LNCaP clone FGC (cell line): Measurements from ENCODE around the gene APOE.
"Not testable (repeated sequence)": the region's sequence is repeated elsewhere in the genome, so short reads cannot be mapped to it uniquely, and the experiment has no call there.

Experiments used
- DNase-seq: peaks from one replicate; pipeline ENCODE4 v3.0.0-alpha.2; 2011; ENCODE audit warnings: low read depth
- H3K4me3 ChIP-seq: 2 replicates; pipeline ENCODE4 v1.5.1; 2011; ENCODE audit warnings: mild to moderate bottlenecking, low read depth, low read length, control low read depth
- CTCF ChIP-seq: IDR thresholded peaks from 2 replicates; pipeline ENCODE4 v1.5.1; 2012; ENCODE audit warnings: mild to moderate bottlenecking; ENCODE audit not compliant: control insufficient read depth, insufficient read depth; ENCODE audit errors: extremely low read depth

Gene APOE

GRCh38 chr19:44903602-44904425 is 1.8 kb upstream of the APOE start:
- DNase-seq: no peak
- TF ChIP-seq CTCF: peak; percentile 75
- no peak overlapping the region for H3K4me3 ChIP-seq

DNA sequence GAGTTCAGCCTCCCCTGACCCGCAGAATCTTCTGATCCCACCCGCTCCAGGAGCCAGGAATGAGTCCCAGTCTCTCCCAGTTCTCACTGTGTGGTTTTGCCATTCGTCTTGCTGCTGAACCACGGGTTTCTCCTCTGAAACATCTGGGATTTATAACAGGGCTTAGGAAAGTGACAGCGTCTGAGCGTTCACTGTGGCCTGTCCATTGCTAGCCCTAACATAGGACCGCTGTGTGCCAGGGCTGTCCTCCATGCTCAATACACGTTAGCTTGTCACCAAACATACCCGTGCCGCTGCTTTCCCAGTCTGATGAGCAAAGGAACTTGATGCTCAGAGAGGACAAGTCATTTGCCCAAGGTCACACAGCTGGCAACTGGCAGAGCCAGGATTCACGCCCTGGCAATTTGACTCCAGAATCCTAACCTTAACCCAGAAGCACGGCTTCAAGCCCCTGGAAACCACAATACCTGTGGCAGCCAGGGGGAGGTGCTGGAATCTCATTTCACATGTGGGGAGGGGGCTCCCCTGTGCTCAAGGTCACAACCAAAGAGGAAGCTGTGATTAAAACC is 1.1 kb upstream of the APOE start:
- no peak for TF ChIP-seq CTCF
- no peak overlapping the region for H3K4me3 ChIP-seq
- no peak for DNase-seq

- H3K4me3 ChIP-seq: no peak overlapping the region
- TF ChIP-seq CTCF: no peak
- DNase-seq: no peak
Observed at GRCh38 chr19:44907613-44908012, 2.0 kb downstream of the APOE start.

DNA sequence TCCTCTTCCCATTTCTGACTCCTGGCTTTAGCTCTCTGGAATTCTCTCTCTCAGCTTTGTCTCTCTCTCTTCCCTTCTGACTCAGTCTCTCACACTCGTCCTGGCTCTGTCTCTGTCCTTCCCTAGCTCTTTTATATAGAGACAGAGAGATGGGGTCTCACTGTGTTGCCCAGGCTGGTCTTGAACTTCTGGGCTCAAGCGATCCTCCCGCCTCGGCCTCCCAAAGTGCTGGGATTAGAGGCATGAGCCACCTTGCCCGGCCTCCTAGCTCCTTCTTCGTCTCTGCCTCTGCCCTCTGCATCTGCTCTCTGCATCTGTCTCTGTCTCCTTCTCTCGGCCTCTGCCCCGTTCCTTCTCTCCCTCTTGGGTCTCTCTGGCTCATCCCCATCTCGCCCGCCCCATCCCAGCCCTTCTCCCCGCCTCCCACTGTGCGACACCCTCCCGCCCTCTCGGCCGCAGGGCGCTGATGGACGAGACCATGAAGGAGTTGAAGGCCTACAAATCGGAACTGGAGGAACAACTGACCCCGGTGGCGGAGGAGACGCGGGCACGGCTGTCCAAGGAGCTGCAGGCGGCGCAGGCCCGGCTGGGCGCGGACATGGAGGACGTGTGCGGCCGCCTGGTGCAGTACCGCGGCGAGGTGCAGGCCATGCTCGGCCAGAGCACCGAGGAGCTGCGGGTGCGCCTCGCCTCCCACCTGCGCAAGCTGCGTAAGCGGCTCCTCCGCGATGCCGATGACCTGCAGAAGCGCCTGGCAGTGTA is 2.7 kb downstream of the APOE start:
- TF ChIP-seq CTCF: no peak
- no peak overlapping the region for H3K4me3 ChIP-seq
- DNase-seq: no peak

- H3K4me3 ChIP-seq: no peak overlapping the region
Observed at GRCh38 chr19:44908836-44909261, 3.3 kb downstream of the APOE start.

GRCh38 chr19:44909775-44910174 is 4.2 kb downstream of the APOE start:
- H3K4me3 ChIP-seq: no peak overlapping the region
- TF ChIP-seq CTCF: no peak
- no peak for DNase-seq

More at GRCh38 chr19:44908836-44909261, 3.3 kb downstream of the APOE start:
- no peak for DNase-seq
- no peak for TF ChIP-seq CTCF

- DNase-seq, H3K4me3 ChIP-seq: not testable (repeated sequence)
Observed at GRCh38 chr19:44911896-44912295, 6.3 kb downstream of the APOE start.
